SK-N-MC (cell line): Measurements from ENCODE around the gene ARHGEF6.

Experiments
- EZH2 ChIP-seq: fragments of 200-600 bp; sonication (generic); IDR thresholded peaks from one replicate; pipeline ENCODE4 v1.6.1; 2017; ENCODE audit warnings: antibody characterized with exemption
- FOXP2 ChIP-seq: optimal IDR thresholded peaks from 2 replicates; pipeline ENCODE3; 2011; ENCODE audit warnings: mild to moderate bottlenecking, moderate library complexity; ENCODE audit not compliant: insufficient read depth; ENCODE audit errors: extremely low read length, control extremely low read depth
- POLR2AphosphoS5 ChIP-seq: IDR thresholded peaks from 2 replicates; pipeline ENCODE4 v1.6.1; 2012; ENCODE audit warnings: mild to moderate bottlenecking, low read depth, low read length, borderline replicate concordance

- TF ChIP-seq POLR2AphosphoS5 (no peak), EZH2 (no peak), FOXP2 (no peak)
Measured at GRCh38 chrX:136662976-136663375, 117.8 kb downstream of the ARHGEF6 start.
